NCI-H345 (cell line): ENCODE results near the gene DDX51.
A peak's percentile ranks its signal among the peaks of the same experiment; 100 is the strongest.
"Not testable (repeated sequence)": the region's sequence is repeated elsewhere in the genome, so short reads cannot be mapped to it uniquely, and the experiment has no call there.

Source experiments
- DNase-seq: peaks from one replicate; lab custom pipeline; 2025; lab: John Stamatoyannopoulos, UW

Gene DDX51

DNA sequence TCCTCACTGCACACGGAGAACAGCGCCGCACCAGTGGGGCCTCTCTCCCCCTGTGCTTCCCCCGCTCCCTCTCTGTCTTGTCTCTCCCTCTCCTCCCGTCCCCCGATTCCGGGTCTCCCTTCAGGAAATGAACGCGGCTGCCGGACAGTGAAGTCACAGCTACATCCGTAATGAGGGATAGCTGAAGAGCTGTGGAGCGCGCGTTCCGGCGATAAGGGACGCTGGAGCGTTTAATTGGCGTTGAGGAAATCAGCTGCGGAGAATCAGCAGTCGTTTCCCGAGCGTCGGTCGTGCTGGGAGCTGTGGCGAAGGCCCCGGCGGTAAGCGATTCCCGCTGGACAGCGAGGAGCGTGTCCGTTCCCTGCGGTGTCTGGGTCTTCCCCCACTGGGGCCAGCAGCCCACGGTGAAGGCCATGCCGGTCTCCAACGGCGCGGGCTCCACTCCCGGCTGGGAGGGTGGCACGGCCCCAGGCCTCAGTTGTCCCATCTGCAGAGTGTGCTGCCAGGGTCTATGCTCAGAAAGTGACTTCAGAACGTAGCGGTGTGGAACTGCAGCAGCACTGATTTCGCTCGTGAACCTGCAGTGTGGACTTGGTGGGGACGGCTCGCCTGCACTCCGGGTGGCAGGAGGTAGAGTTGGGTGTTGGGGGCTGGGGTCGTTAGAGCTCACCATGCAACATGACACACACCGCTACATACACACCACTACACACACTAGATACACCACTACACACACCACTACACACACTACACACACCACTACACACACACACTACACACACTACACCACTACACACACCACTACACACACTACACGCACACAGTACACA is 11.0 kb upstream of the DDX51 start:
- DNase-seq: no peak

DNA sequence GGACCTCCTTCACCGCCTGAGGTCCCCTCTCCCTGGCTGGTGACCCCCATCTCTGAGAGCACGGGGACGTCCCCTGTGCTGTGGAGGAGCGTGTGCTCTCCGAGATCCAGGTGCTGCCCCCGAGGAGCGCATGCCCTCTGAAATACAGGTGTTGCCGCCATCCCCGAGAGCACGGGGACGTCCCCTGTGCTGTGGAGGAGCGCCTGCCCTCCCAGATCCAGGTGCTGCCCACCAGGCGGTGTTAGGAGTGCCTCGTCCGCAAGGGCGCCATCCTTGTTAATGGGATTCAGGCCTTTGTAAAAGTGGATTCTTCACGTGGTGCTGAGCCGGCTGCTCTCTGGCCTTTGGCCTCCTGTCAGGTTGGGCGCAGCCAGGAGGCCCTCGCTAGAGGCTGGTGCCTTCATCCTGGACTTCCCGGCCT is 10.2 kb upstream of the DDX51 start:
- DNase-seq: peak; percentile 77

DNA sequence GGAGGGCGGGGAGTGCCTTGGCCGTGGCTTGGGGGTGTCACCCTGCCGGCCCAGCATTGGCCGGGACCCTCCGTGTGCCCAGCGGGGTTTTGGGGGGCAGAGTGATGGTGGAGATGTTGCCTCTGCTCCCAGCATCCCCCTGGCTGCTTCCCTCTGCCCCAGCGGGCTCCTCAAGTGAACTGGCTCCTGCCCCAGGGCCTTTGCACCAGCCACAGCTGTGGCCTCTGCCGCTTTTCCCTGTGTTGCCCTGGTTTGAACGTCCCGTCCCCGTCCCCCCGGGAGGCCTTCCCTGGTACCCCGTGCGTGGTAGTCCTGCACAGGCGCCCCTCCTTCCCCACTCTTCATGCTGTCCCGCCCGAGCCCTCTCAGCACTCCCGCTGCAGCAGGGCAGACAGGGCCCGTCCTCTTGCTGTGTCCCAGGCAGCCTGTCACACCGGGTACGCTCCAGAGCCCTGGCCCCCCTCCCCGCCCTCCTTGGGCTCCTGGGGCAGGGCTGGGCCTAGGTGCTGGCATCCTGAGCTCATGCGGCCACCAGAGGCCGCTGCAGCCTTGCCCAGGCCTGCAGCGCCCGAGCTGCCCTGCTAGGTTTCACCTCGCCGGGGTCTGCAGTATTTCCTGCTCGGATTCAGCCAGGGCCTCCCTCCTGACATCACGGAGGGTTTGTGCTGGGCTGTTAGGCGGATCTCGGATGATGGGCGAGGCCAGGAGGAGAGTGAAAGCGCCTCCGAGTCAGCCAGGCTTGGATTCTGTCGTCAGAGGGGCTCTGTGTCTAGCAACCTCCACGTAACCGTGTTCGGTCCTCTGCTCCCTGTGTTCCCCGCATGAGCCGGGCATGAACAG is 9.6 kb upstream of the DDX51 start:
- DNase-seq: peak; percentile 93

DNA sequence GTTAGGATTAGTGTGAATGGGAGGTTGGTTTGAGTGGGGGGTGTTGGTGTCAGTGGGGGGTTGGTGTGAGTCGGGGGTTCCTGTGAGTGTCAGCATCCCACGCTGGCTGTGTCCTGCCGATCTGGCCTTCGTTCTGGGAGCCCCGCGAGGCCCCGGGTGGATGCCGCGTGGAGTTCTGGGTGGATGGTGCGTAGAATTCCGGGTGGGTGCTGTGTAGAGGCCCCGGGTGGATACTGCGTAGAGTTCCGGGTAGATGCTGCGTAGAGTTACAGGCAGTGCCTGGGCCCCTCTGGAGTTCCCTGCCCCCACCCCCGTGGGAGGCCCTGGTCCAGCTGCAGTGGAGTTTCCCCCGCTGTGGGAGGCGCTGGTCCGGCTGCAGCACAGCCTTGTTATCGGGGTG is 8.8 kb upstream of the DDX51 start:
- DNase-seq: no peak

DNA sequence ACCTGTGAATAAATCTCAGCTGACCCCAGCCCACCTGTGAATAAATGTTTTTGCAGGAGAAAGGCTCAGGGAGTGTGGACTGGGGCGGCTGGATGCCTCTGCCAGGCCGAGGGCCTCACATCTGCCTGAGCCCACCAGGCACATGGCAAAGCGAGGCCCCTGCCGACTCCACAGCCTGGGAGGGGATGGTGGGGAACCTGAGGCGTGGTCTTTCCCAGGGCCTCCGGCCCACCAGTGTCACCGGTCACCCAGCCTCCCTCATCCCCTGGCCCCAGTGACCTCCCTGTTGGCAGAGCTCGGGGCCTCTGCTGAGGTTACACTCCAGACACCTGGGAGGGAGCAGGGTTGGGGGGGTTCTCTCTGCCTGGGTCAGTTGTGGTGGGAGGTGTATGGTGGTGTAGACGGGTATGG is 8.3 kb upstream of the DDX51 start:
- no peak for DNase-seq

DNA sequence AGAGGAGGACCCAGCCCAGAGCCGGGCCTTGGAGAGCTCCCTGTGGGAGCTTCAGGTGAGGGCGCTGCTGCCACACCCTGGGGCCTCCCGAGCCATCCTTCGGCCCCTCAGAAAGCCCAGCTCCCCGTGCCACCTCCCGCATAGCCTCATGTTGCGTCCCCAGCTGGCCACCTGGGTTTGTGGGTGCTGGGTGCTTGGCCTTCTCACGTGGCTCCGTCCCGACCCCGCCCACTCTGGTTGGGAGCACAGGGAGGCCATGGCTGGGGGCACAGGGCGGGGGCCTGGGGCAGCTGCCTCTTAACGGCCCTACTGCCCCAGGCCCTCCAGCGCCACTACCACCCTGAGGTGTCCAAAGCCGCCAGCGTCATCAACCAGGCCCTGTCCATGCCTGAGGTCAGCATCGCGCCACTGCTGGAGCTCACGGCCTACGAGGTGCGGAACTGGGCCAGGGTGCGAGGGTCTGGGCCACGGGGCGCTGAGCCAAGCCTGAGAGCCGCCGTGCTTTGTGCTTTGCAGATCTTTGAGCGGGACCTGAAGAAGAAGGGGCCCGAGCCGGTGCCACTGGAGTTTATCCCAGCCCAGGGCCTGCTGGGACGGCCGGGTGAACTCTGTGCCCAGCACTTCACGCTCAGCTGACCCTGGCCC is 7.8 kb upstream of the DDX51 start:
- DNase-seq: no peak

DNA sequence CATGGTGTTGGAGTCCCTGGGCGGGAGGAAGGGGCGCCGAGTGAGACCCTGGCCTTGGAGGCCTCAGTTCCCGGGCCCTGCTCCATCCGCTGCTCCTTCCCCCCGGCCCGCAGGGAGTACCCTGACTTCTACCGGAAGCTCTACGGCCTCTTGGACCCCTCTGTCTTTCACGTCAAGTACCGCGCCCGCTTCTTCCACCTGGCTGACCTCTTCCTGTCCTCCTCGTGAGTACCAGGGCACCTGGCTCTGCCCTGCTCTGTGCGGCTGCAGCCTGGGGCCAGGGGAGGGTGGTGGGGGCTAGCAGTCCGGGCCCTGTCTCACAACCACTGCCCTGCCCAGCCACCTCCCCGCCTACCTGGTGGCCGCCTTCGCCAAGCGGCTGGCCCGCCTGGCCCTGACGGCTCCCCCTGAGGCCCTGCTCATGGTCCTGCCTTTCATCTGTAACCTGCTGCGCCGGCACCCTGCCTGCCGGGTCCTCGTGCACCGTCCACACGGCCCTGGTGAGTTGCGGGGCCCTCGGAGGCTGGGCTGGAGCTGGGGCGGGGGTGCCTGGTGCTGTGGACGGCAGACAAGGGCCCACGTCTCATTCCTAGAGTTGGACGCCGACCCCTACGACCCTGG is 7.1 kb upstream of the DDX51 start:
- DNase-seq: no peak

DNA sequence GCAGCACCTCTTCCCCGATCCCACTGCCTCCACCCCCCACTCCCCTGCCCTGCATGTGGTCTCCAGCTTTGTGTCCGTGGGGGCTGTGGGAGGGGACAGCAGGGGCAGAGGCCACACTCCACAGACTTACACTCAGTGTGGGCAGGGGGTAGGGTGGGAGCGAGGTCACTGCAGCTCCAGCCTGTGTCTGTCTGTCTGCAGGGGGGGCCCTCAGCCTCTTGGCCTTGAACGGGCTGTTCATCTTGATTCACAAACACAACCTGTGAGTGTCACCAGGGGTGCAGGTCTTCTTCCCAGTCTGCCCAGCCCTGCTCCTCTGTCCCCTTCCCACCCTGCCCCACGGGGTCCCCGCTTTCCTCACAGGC is 6.6 kb upstream of the DDX51 start:
- DNase-seq: no peak

DNA sequence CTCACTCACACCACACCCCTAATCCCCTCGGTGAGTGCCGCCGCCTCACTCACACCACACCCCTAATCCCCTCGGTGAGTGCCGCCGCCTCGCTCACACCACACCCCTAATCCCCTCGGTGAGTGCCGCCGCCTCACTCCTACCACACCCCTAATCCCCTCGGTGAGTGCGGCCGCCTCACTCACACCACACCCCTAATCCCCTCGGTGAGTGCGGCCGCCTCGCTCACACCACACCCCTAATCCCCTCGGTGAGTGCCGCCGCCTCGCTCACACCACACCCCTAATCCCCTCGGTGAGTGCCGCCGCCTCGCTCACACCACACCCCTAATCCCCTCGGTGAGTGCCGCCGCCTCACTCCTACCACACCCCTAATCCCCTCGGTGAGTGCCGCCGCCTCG is 5.4 kb upstream of the DDX51 start:
- DNase-seq: not testable (repeated sequence)

DNA sequence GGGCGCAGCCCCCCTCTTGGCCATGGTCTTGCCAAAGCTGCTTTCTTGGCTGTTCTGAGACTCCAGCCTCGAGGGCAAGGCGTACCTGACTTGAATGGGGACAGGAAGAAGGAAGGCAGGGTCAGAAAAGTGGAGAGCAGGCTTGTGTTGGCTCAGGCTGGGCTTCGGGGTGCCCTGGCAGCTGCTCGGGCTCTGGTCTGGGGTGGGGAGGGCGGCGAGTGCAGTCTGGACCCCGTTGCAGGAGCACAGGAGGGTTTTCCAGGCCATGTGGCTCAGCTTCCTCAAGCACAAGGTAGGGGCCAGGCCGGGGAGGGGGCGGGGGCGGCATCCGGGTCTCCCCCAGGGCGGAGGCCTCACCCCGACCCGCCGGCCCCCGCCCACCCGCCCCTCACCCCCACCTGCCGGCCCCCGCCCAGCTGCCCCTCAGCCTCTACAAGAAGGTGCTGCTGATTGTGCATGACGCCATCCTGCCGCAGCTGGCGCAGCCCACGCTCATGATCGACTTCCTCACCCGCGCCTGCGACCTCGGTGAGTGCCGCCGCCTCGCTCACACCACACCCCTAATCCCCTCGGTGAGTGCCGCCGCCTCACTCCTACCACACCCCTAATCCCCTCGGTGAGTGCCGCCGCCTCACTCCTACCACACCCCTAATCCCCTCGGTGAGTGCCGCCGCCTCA is 4.4 kb upstream of the DDX51 start:
- DNase-seq: no peak

DNA sequence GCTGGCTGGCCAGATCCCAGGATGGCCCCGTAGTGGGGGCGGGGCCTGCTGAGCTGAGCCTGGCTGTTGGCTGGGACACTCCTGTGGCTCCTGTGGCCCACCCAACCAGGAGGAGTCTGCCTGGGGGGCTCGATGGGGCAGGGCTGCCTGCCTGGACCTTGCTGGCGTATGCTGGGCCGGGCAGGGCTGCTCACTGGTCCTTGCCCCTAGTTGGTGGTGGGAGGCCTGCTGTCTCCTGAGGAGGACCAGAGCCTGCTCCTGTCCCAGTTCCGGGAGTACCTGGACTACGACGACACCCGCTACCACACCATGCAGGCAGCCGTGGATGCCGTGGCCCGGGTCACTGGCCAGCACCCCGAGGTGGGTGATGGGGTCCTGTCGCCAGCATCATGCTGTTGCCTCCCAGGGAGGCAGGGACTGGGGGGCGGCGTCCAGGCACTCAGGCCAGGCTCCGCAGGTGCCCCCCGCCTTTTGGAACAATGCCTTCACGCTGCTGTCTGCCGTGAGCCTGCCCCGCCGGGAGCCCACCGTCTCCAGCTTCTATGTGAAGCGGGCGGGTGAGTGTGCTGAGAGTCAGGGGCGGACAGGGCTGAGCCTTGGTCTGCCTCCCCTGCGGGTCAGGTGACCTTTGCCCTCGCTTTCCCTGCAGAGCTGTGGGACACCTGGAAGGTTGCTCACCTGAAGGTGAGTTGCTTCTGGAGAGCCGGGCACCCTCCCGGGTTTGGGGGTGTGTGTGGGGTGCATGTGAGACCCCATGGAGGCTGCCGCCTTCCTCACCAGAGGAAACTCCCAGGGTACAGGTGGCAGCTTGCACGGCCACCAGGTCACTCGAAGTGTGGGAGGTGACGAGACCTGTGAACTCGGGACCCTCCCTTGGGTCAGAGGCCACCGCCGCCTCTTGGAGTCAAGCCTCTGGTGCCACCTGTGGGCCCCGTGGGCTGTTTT is 3.6 kb upstream of the DDX51 start:
- no peak for DNase-seq

DNA sequence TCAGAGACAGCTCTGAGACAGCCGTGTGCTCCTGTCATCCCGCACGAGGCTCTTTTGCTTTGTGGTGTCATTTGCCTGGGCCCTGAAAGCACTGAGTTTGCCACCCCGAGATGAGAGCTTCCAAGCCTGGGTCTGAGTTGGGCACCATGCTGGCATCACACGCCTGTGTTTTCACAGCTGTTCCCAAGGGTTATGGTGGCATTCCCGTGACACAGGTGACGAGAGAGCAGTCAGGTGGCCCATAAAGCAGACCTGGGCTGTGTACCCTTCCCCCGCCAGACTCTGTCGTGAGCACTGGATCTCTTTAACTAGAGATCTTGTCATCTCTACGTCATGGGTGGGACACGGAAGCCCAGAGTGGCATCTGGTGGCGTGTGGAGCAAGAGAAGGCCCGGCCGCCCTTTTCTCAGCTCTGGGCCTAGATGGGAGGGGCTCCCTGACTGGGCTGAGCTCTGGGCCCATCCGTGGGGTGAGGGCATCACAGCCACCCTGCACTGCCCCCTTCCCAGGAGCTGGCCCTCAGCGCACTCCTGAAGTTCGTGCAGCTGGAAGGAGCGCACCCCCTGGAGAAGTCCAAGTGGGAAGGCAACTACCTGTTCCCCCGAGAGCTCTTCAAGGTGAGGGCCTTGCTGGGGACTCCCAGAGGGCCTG is 2.8 kb upstream of the DDX51 start:
- DNase-seq: no peak

DNA sequence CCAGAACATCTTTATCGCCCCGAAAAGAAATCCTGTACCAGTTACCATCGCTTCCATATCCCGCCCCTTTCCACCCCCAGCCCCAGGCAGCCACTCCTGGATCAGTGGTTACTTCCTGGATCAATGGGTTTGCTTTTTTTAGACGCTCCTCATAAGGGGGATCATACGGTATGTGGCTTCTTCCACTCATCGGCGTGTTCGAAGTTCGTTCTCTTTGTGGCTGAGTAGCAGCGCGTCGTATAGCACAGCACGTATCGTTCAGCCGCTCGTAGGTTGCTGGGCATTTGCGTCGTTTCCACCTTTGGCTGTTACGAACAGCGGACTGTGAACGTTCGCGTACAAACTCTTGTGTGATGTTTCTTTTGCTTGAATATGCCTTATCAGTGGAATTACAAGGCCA is 2.0 kb upstream of the DDX51 start:
- DNase-seq: no peak

DNA sequence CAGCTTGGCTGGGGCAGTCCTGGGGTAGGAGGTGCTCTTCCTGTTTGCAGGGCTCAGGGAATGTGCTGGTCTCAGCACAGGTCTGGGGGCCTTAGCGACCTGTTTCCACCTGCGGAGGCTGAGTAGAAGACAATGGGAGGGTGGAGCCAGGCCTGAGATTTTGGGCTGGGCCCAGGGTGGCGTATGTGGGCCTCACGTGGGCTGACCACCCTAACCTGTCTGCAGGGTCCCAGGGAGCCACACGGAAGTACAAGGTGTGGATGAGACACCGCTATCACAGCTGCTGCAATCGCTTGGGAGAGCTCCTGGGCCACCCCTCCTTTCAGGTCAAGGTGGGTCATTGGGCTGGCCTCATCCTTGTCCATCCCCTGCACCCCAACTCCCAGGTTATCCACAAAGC is 1.2 kb upstream of the DDX51 start:
- no peak for DNase-seq

DNA sequence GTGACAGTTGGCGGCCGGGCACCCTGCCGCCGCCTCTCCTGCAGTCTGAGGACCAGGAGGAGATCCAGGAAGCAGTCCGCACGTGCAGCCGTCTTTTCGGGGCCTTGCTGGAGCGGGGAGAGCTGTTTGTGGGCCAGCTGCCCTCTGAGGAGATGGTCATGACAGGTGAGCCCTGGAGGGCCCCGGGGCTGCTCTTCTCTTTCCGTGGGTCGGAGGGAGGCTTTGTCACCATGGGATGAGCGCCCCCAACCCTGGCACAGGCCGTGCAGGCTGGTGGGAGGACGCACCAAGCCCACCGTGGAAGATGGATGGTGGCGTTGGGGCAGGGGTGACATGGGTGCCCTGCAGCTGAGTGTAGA is 670 bp upstream of the DDX51 start:
- no peak for DNase-seq

DNA sequence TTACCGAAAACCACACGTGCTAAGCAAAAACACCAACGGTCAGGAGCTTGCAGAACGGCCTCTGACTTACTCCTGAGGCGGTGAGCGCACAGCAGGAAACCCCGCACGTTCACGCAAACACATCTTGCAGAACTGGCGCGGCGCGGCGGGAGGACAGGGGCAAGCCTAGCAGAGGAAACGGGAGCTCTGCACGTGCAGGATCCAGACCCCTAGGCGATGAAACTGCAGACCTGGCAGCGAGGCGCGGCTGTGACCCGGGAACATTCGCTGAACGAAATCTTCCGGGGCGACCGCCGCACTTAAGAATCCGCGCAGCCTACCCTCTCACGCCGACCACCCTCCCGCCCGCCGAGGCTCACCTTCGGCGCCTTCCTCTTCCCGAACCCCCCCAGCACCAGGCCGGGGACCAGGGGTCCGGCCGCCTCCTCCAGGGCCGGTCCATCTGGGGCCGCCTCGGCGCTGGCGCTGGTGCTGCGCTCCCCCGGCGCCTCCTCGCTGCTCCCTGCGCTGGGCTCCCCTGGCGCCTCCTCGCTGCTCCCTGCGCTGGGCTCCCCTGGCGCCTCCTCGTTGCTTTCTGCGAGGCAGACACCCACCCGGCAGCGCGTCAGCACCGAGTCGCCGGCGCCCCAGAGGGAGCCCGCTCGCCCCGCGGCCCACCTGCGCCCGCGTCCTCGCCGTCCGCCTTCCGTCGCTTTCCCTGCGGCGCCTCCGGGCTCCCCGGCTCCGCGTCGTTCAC is 615 bp downstream of the DDX51 start:
- DNase-seq: no peak

DNA sequence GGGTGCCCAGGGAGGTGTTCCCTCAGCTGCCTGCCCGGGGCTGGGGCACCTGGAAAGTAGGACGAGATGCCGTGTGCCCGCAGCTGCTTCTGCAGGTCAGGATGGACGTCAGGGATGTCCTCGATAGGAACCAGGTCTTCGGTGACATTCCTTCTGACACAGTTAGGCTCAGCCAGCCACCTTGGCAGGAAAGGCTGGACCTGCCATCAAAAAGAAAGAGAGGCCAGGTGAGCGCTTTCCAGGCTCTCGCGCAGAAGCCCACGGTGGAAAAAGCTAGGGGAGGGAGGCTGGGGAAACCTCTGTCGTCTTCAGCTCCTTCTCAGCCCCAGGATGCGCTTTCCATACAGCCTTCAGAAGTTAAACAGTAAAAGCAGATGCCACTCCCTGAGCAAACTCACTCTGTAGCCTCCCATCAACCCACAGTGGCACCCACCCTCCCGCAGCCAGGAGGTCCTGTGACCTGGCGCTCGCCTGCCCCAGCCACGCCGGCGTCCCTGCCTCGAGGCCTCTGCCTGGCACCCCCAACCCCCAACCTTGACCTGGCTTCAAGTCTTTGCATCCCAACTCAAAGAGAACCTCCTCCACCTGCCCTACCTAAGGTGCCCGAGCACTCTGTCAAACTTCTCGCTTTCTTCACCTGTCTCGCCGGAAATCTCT is 1.3 kb downstream of the DDX51 start:
- DNase-seq: no peak

DNA sequence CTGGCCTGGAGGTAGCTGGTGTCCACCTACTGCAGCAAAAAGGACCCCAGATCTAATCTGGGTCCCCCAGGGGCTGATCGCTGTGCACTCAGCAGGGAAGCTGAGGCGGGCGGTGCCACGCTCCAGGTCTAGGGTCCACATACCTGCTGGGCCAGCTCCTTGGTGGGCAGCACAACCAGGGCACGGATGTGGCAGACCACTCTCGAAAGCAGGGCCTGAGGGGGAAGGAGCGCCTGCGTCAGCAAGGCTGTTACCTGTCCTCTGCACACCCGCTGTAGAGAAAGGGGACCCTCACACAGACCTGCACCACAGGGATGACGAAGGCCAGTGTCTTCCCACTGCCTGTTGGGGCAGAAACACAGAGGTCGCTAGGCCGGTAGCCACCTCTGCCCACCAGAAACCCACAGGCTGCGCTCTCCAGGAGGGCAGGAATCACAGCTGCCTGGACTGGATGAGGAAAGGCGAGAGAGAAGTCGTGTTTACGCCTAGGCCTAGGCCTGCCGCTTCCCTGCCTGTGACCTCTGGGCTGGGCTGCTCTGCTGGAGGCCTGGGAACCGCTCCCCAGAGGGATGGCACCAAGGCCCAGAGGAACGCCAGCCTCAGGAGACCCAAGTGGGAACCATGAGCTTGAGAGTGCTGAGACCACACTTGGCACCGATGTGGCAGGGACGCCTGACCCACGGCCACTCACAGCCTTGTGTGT is 2.0 kb downstream of the DDX51 start:
- no peak for DNase-seq
